Breast epithelium (tissue), 4 donors: Measurements from ENCODE around the gene C1QTNF6. TPM values are rescaled to one million over a fixed set of nuclear protein-coding genes. Genes with fewer than 3 reads are reported as not detected.

ENCODE experiments used
- DNase-seq, 2 donors: peaks; one replicate each; pipeline ENCODE4 v3.0.0-alpha.2; 2019; ENCODE audit warnings: low spot score in 2 of 2
- H3K27ac ChIP-seq, 2 donors: fragments of 200-600 bp; sonication (generic) in 1 of 2; one replicate each; pipeline ENCODE4 v1.5.1; 2016 to 2019; ENCODE audit warnings: mild to moderate bottlenecking in 1 of 2
- H3K27me3 ChIP-seq, 2 donors: fragments of 200-600 bp; sonication (generic) in 1 of 2; one replicate each; pipeline versions ENCODE4 v1.5.1 to v1.6.0; 2017 to 2019; ENCODE audit warnings: control low read depth in 1 of 2, mild to moderate bottlenecking in 1 of 2
- H3K36me3 ChIP-seq: fragments of 200-600 bp; one replicate; pipeline ENCODE4 v1.5.1; 2019
- H3K4me1 ChIP-seq, 2 donors: fragments of 200-600 bp; sonication (generic); one replicate each; pipeline ENCODE4 v1.5.1; 2016 to 2019; ENCODE audit warnings: control low read depth in 1 of 2
- H3K4me3 ChIP-seq, 3 donors: fragments of 200-600 bp; sonication (generic); 1 replicate in 2 of 3; 2 replicates in 1 of 3; pipeline ENCODE4 v1.5.1; 2016 to 2019; ENCODE audit warnings: mild to moderate bottlenecking in 3 of 3, moderate library complexity in 2 of 3
- H3K9me3 ChIP-seq, 2 donors: fragments of 200-600 bp; sonication (generic) in 1 of 2; one replicate each; pipeline ENCODE4 v1.5.1; 2016 to 2019; ENCODE audit warnings: control low read depth in 1 of 2
- POLR2A ChIP-seq: fragments of 450-650 bp; IDR thresholded peaks from one replicate; pipeline ENCODE4 v1.6.1; 2016; ENCODE audit warnings: antibody characterized with exemption, mild to moderate bottlenecking, moderate library complexity
- POLR2AphosphoS5 ChIP-seq, 3 donors: sonication (generic); formaldehyde crosslinking; IDR thresholded peaks; one replicate each; pipeline ENCODE4 v1.6.1; 2017; ENCODE audit warnings: antibody characterized with exemption in 3 of 3
- intact Hi-C: fragments of 100-400 bp; cut with DNase I; formaldehyde crosslinking; loops from one replicate; pipeline ENCODE4 v1.15.1; 2023; ENCODE audit warnings: low total_unique reads
- total RNA-seq, 3 donors: library from RNA; depleted of rRNA; stranded (reverse); fragments of >200 nt; gene quantifications; one replicate each; pipeline ENCODE4 v1.1.0, GENCODE V29; 2016
- TF ChIP-seq, protein P1 (sequence below), 3 donors: fragments of 450-650 bp; IDR thresholded peaks; one replicate each; pipeline ENCODE4 v1.5.1; 2016 to 2017; ENCODE audit warnings: antibody characterized with exemption in 3 of 3, mild to moderate bottlenecking in 3 of 3, moderate library complexity in 3 of 3

The C1QTNF6 gene
- total RNA-seq, 3 donors from 2014 or later = 2.2 to 3.6 (median 3.5) TPM

DNA sequence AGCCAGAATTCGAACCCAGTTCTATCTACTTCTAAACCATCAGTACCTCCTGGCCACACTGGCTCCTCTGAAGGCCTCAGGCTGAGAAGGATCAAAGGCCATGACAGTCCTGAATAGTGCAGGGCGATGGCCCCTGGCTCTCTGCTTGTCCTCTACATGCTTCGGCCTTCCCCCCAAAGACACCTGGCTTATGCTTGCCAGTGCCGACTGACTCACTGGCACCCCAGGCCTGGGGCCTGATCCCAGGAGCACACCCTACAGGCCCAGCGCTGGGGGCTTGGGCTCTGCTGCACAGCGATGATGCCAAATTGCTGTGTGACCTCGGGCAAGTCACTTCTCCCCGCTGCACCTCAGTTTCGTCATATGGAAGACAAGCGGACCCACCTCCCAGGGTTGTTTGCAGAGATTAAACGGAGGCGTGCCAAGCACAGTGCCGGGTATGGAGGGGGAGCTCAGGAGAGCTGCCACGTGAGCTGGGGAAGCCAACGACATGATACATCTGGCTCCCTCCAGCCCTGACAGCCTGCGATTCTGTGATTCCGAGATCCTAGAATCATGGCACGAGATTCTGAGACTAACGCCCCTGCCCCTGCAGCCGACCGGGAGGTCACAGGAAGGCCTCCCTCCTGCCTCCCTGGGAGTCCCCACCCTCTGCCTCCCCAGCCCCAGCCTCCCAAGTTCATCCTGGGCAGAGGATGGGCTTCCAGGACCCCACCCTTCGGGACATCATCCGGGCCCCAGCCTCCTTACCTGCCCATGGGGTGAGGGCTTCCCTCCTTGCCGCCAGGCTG lies 23.2 kb upstream of the C1QTNF6 start:
- TF ChIP-seq POLR2A = no peak
- TF ChIP-seq, protein P1, sequence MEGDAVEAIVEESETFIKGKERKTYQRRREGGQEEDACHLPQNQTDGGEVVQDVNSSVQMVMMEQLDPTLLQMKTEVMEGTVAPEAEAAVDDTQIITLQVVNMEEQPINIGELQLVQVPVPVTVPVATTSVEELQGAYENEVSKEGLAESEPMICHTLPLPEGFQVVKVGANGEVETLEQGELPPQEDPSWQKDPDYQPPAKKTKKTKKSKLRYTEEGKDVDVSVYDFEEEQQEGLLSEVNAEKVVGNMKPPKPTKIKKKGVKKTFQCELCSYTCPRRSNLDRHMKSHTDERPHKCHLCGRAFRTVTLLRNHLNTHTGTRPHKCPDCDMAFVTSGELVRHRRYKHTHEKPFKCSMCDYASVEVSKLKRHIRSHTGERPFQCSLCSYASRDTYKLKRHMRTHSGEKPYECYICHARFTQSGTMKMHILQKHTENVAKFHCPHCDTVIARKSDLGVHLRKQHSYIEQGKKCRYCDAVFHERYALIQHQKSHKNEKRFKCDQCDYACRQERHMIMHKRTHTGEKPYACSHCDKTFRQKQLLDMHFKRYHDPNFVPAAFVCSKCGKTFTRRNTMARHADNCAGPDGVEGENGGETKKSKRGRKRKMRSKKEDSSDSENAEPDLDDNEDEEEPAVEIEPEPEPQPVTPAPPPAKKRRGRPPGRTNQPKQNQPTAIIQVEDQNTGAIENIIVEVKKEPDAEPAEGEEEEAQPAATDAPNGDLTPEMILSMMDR (IDR thresholded peaks at IDR 0.05) = no peak
- Histone ChIP-seq H3K4me1 (no peaks in the 10 kb centered on the region), H3K4me3 (no peak overlapping the region), H3K27me3 (no peaks in the 10 kb centered on the region), H3K27ac (no peak overlapping the region), H3K9me3 (no peaks in the 10 kb centered on the region), H3K36me3 (no peaks in the 10 kb centered on the region)
- intact Hi-C loops = no loop called here
- no peak for DNase-seq

DNA sequence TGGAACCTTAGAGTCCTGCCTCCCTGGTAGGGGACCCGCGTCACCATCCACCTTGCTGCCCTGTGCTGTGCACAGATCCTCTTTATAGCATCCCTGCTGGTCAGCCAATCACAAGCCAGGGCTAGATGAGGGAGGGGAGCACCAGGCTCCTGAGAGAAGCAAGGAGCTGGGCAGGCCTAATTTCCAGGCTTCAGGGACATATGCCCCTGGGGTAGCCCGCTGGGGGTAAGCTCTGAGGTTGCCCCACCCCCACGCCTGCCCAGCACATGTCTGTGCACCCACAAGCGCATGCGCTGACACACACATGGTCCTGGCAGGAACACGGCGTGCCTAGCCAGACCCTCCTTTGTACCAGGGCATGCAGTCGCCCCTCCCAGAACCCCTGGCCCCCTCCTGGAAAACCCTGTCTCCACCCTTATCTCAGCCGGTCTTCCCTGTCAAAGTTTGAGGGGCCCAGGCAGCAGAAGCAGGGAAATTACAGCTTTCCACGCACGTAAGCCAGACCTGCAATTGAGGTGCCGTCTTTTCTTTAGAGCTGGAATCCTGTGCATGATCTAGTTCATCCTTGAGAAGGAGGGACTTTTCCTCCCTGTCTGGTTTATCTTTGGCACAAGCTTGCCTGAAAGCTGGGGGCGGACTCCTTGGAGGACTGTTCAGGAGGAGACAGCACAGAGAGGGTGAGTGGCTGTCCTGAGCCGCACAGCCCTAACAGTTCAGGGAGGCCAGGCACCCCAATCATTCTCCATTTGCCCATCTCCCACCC lies 22.2 kb upstream of the C1QTNF6 start:
- intact Hi-C loops = no loop called here
- H3K36me3 ChIP-seq = no peaks in the 10 kb centered on the region
- TF ChIP-seq POLR2A = no peak
- TF ChIP-seq, protein P1 (IDR thresholded peaks at IDR 0.05) = no peak
- no peak for TF ChIP-seq POLR2AphosphoS5 (IDR thresholded peaks at IDR 0.05)
- no peak overlapping the region for H3K4me3 ChIP-seq
- no peaks in the 10 kb centered on the region for H3K9me3 ChIP-seq
- H3K27me3 ChIP-seq = no peaks in the 10 kb centered on the region
- H3K27ac ChIP-seq = no peak overlapping the region
- DNase-seq = no peak
- H3K4me1 ChIP-seq = no peaks in the 10 kb centered on the region

DNA sequence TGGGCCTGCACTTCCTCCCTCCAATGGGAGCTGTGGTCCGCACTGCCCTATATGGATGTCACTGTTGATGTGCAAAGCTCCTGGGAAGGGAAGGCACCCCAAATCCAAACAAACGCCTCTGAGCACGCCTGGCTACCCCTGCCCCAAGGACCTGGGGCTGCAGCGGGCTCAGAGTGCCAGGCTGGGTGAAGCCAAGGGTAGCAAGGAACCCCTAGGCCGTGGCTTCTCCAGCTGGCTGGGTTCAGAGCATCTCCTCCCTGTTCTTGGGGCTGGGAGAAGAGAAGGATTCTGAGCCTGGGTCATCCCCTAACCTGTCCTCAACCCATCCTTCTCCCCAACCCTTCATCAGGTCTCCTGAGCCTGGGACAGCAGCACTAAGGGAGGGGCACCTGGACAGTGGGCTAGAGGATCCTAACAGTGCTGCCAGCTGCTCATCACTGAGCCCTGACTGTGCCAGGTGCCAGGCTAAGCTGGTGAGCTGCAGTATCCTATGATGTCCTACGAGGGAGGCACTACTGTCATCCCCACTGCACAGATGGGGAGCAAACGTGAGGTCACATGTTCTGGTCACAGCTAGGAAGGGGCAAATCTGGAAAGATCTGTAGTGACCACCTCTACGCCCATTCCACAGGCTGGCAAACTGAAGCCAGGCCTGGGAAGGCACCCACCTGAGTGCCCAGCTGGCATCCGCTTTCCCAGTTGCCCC lies 21.2 kb upstream of the C1QTNF6 start:
- Histone ChIP-seq H3K4me3 (no peak overlapping the region), H3K27me3 (no peaks in the 10 kb centered on the region), H3K27ac (no peak overlapping the region), H3K4me1 (no peaks in the 10 kb centered on the region), H3K36me3 (no peaks in the 10 kb centered on the region), H3K9me3 (no peaks in the 10 kb centered on the region)
- DNase-seq = no peak
- TF ChIP-seq, protein P1 (IDR thresholded peaks at IDR 0.05) = no peak
- no peak for TF ChIP-seq POLR2A
- intact Hi-C loops = no loop called here

DNA sequence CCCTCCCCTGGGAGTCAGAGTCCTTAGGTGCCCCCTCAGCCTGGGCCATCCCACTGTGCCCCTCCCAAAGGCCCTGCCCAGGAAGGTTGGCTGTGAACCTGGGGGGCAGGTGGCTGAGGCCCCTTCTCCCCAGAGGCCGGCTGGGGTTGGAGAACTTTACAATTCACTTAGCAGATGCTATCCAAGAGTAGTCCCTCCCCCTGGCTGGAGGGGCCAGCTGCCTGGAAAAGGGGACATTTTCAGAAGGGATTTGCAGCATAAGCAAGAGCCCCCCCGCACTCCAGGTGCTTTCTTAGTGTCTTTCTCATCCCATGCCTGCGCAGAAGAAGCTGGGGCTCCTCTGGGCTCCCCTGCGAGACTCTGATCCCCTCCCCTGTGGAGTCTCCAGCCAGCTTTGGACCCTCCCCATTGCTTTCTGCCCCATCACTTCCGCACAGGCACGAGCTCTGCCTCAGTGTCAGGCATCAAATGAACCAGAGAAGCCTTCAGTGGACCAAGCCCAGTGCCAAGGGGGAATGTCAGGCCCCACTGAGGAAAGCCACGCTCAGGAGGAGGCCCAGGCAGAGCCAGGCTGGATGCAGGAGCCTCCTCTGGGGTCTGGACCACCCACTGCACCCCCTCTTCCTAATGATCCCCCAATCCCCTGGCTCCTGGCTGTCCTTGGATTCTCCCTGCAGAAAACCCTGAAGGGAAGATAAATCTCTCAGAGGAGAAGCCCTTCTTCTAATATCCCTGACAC lies 20.5 kb upstream of the C1QTNF6 start:
- Histone ChIP-seq H3K4me1 (no peaks in the 10 kb centered on the region), H3K27ac (no peak overlapping the region), H3K9me3 (no peaks in the 10 kb centered on the region), H3K4me3 (no peak overlapping the region), H3K36me3 (no peaks in the 10 kb centered on the region), H3K27me3 (no peaks in the 10 kb centered on the region)
- TF ChIP-seq POLR2AphosphoS5 (IDR thresholded peaks at IDR 0.05) = no peak
- TF ChIP-seq, protein P1 (IDR thresholded peaks at IDR 0.05) = no peak
- TF ChIP-seq POLR2A = no peak
- intact Hi-C loops = no loop called here
- DNase-seq = peak in 1 of 2 donors; percentile 34
